B cell (primary cell): ENCODE results near the gene MCUB. TPM values are rescaled to one million over a fixed set of nuclear protein-coding genes. Genes with fewer than 3 reads are reported as not detected.

Source experiments
- ATAC-seq: fragments of 200-7000 bp; cut with Tn5 transposase; one replicate; pipeline ENCODE4 v1.10.0; 2021; ENCODE audit warnings: low read depth, mild to moderate bottlenecking, moderate number of reproducible peaks, moderate library complexity
- CTCF ChIA-PET: fragments of 350-600 bp; sonication (Branson Sonifier 250); formaldehyde crosslinking; loops from one replicate; lab custom pipeline; 2021; ENCODE audit warnings: antibody characterized with exemption, inconsistent platforms; lab: Charles Lee
- POLR2A ChIA-PET: fragments of 350-600 bp; sonication (Branson Sonifier 250); formaldehyde crosslinking; loops from one replicate; lab custom pipeline; 2021; ENCODE audit warnings: antibody characterized with exemption; lab: Charles Lee
- DNase-seq: peaks from one replicate; pipeline ENCODE4 v3.0.0; 2013
- H2AFZ ChIP-seq: 2 replicates; pipeline ENCODE4 v1.6.1; 2012; ENCODE audit warnings: mild to moderate bottlenecking, low read depth, low read length; ENCODE audit not compliant: insufficient read depth, poor library complexity, severe bottlenecking
- H3K27ac ChIP-seq, 2 donors: 1 replicate in 1 of 2; 2 replicates in 1 of 2; pipeline ENCODE4 v1.5.1; 2012 to 2013; ENCODE audit warnings: low read length in 2 of 2, mild to moderate bottlenecking in 2 of 2, moderate library complexity in 1 of 2
- H3K27me3 ChIP-seq, 4 experiments: fragments of 200-600 bp in 1 of 4; sonication (generic) in 1 of 4; replicated peaks in 1 of 4; 1 replicate in 2 of 4; 2 replicates in 2 of 4; pipeline versions ENCODE4 v1.6.1 to v1.7.0; 2013 to 2016; ENCODE audit warnings: low read length in 3 of 4, mild to moderate bottlenecking in 2 of 4, mixed read lengths in 1 of 4, moderate library complexity in 1 of 4; ENCODE audit not compliant: insufficient read depth in 4 of 4, control insufficient read depth in 3 of 4; ENCODE audit errors: control extremely low read depth in 1 of 4
- H3K36me3 ChIP-seq, 2 experiments: replicated peaks in 1 of 2; 1 replicate in 1 of 2; 2 replicates in 1 of 2; pipeline versions ENCODE4 v1.6.1 to v1.7.1; 2013; ENCODE audit warnings: low read length in 1 of 2; ENCODE audit not compliant: insufficient read depth in 2 of 2, control insufficient read depth in 1 of 2; ENCODE audit errors: control extremely low read depth in 1 of 2, extremely low read depth in 1 of 2
- H3K4me1 ChIP-seq, 2 donors: fragments of 200-600 bp in 1 of 2; sonication (generic) in 1 of 2; 1 replicate in 1 of 2; 2 replicates in 1 of 2; pipeline versions ENCODE4 v1.5.1 to v1.6.1; 2013 to 2017; ENCODE audit warnings: low read length in 2 of 2; ENCODE audit not compliant: control insufficient read depth in 2 of 2, insufficient read depth in 2 of 2
- H3K4me2 ChIP-seq: replicated peaks from 2 replicates; pipeline ENCODE3; 2012; ENCODE audit warnings: mild to moderate bottlenecking, low read depth, low read length; ENCODE audit not compliant: poor library complexity, severe bottlenecking
- H3K4me3 ChIP-seq, 5 experiments: fragments of 200-600 bp in 1 of 5; sonication (generic) in 1 of 5; 1 replicate in 3 of 5; 2 replicates in 2 of 5; pipeline versions ENCODE4 v1.5.1 to v1.7.0; 2011 to 2016; ENCODE audit warnings: low read length in 4 of 5, mild to moderate bottlenecking in 4 of 5, low read depth in 2 of 5, control low read depth in 1 of 5, moderate library complexity in 1 of 5; ENCODE audit not compliant: insufficient read depth in 1 of 5; ENCODE audit errors: control extremely low read depth in 1 of 5, extremely low read depth in 1 of 5
- H3K79me2 ChIP-seq: fragments of 200-600 bp; sonication (generic); one replicate; pipeline ENCODE4 v1.6.0; 2016; ENCODE audit warnings: low read length; ENCODE audit not compliant: control insufficient read depth, insufficient read depth
- H3K9ac ChIP-seq: fragments of 200-600 bp; sonication (generic); 2 replicates; pipeline ENCODE4 v1.6.1; 2017; ENCODE audit warnings: mild to moderate bottlenecking, low read length, moderate library complexity
- H3K9me3 ChIP-seq, 3 donors: one replicate each; pipeline versions ENCODE4 v1.6.1 to v1.7.1; 2013; ENCODE audit warnings: low read length in 2 of 3; ENCODE audit not compliant: control insufficient read depth in 2 of 3, insufficient read depth in 1 of 3; ENCODE audit errors: control extremely low read depth in 1 of 3
- H4K20me1 ChIP-seq: 2 replicates; pipeline ENCODE4 v1.6.0; 2012; ENCODE audit warnings: mild to moderate bottlenecking, low read length; ENCODE audit not compliant: insufficient read depth, control insufficient read depth, poor library complexity, severe bottlenecking
- H3K27ac Mint-ChIP-seq: one replicate; pipeline ENCODE4 v1.8.0; 2021; ENCODE audit warnings: mixed read lengths
- H3K27me3 Mint-ChIP-seq: one replicate; pipeline ENCODE4 v1.8.0; 2021; ENCODE audit warnings: mixed read lengths
- H3K4me1 Mint-ChIP-seq: one replicate; pipeline ENCODE4 v1.8.0; 2021; ENCODE audit warnings: mixed read lengths
- H3K4me3 Mint-ChIP-seq: one replicate; pipeline ENCODE4 v1.8.0; 2021; ENCODE audit warnings: mixed read lengths
- H3K9me3 Mint-ChIP-seq: one replicate; pipeline ENCODE4 v1.8.0; 2022; ENCODE audit warnings: mixed read lengths; ENCODE audit not compliant: insufficient read depth
- CTCF ChIP-seq: fragments of 200-600 bp; IDR thresholded peaks from one replicate; pipeline ENCODE4 v1.8.0; 2022; ENCODE audit warnings: antibody characterized with exemption, mild to moderate bottlenecking
- EZH2 ChIP-seq: IDR thresholded peaks from 2 replicates; pipeline ENCODE4 v1.6.1; 2012; ENCODE audit warnings: borderline replicate concordance, low read depth, mild to moderate bottlenecking, moderate library complexity, low read length; ENCODE audit not compliant: insufficient read depth, poor library complexity, severe bottlenecking
- WGBS: methylation state at CpG from one replicate; pipeline ENCODE4 v1.1.5; 2013; ENCODE audit warnings: missing lambda C conversion rate; ENCODE audit not compliant: insufficient coverage; 5-methylcytosine and 5-hydroxymethylcytosine counted together
- intact Hi-C: fragments of 100-400 bp; cut with micrococcal nuclease; formaldehyde crosslinking; loops from one replicate; pipeline ENCODE4 v1.10.0; 2022
- polyA plus RNA-seq: library from polyadenylated mRNA; depleted of rRNA; stranded (reverse); fragments of >200 nt; gene quantifications from 2 replicates; pipeline ENCODE4 v1.2.3, GENCODE V29; 2012
- total RNA-seq, 2 donors: library from RNA; stranded (reverse); fragments of 120-200 nt in 1 of 2; gene quantifications; 1 replicate in 1 of 2; 2 replicates in 1 of 2; pipeline versions ENCODE4 v1.2.3 to v1.2.4, GENCODE V29; 2013 to 2022

MCUB gene
- total and polyA plus RNA-seq, 2 donors (not counting 1 experiment from before 2014, with no cell fraction given), result 59.3 to 114 TPM

- ChIA-PET POLR2A (no interaction called here), CTCF (no interaction called here)
- Histone ChIP-seq H3K4me2 (no peak overlapping the region), H3K9me3 (peaks cover 0 to 7% (median 4%) of the 10 kb centered on the region in 3 donors), H3K27ac (no peak overlapping the region), H2AFZ (no peak overlapping the region), H3K4me3 (no peak overlapping the region), H3K4me1 (no peaks in the 10 kb centered on the region), H3K9ac (no peak overlapping the region), H4K20me1 (peaks cover 19% of the 10 kb centered on the region), H3K36me3 (peaks cover 1 to 17% of the 10 kb centered on the region in 2 experiments), H3K27me3 (no peaks in the 10 kb centered on the region), H3K79me2 (peaks cover 12% of the 10 kb centered on the region)
- no peak for TF ChIP-seq EZH2
- TF ChIP-seq CTCF, result no peak
- Mint-ChIP-seq H3K9me3 (peaks cover 6% of the 10 kb centered on the region), H3K4me1 (no peaks in the 10 kb centered on the region), H3K4me3 (no peak overlapping the region), H3K27ac (no peak overlapping the region), H3K27me3 (no peaks in the 10 kb centered on the region)
- DNase-seq, result no peak
- no peak for ATAC-seq
- intact Hi-C loops, result no loop called here
Measured at GRCh38 chr4:109672169-109672930, 112.3 kb downstream of the MCUB start.

GRCh38 chr4:109673303-109673702 is 113.3 kb downstream of the MCUB start:
- TF ChIP-seq EZH2, result no peak
- TF ChIP-seq CTCF, result no peak
- peaks cover 6% of the 10 kb centered on the region for H3K9me3 Mint-ChIP-seq
- CTCF ChIA-PET, result no interaction called here
- no peaks in the 10 kb centered on the region for H3K4me1 Mint-ChIP-seq
- Histone ChIP-seq H3K79me2 (peaks cover 12% of the 10 kb centered on the region), H4K20me1 (peaks cover 19% of the 10 kb centered on the region), H3K4me3 (no peak overlapping the region), H3K4me1 (no peaks in the 10 kb centered on the region), H3K9ac (no peak overlapping the region), H3K9me3 (peaks cover 0 to 7% (median 6%) of the 10 kb centered on the region in 3 donors), H2AFZ (no peak overlapping the region), H3K27me3 (no peaks in the 10 kb centered on the region), H3K27ac (no peak overlapping the region), H3K36me3 (peaks cover 1 to 17% of the 10 kb centered on the region in 2 experiments), H3K4me2 (no peak overlapping the region)
- no CpG with 5 or more reads among the region's 1 CpG for WGBS
- H3K27ac Mint-ChIP-seq, result no peak overlapping the region
- intact Hi-C loops, result no loop called here
- H3K4me3 Mint-ChIP-seq, result no peak overlapping the region
- ATAC-seq (no peak), DNase-seq (no peak)
- POLR2A ChIA-PET, result no interaction called here
- H3K27me3 Mint-ChIP-seq, result no peaks in the 10 kb centered on the region
